ENCODE measurements around the gene TUBA1C.
"Not testable (repeated sequence)": the region's sequence is repeated elsewhere in the genome, so short reads cannot be mapped to it uniquely, and the experiment has no call there.

Gene TUBA1C

GRCh38 chr12:49264466-49264872, 413 bp upstream of the TUBA1C start:
- H3K36me3 ChIP-seq: peaks cover 6% of the 10 kb centered on the region
- H3K4me3 ChIP-seq (ENCODE audit: low read depth in 1 of 2, low read length in 1 of 2): peak overlapping the region; percentile 78 to 79
- H3K27ac ChIP-seq: peak overlapping the region; percentile 83
- H3K9me3 ChIP-seq: no peaks in the 10 kb centered on the region
- peaks cover 36 to 38% of the 10 kb centered on the region in 2 experiments for H3K4me1 ChIP-seq (ENCODE audit: control insufficient read depth in 1 of 2, insufficient read depth in 1 of 2, low read depth in 1 of 2, low read length in 1 of 2)
- no peaks in the 10 kb centered on the region for H3K27me3 ChIP-seq
- TF ChIP-seq CTCF (IDR thresholded peaks at IDR 0.05): no peak

DNA sequence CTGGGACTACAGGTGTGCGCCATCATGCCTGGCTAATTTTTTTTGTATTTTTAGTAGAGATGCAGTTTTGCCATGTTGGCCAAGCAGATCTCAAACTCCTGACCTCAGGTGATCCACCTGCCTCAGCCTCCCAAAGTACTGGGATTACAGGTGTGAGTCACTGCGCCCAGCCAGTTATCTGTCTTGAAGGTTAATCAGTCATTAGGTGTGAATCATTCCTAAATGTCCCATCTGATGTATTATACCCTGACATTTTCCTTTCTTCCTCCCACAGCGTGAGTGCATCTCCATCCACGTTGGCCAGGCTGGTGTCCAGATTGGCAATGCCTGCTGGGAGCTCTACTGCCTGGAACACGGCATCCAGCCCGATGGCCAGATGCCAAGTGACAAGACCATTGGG, 4.3 kb downstream of the TUBA1C start:
- not testable (repeated sequence) for H3K27me3 ChIP-seq; H3K9me3 ChIP-seq; H3K27ac ChIP-seq; H3K4me3 ChIP-seq (ENCODE audit: low read depth in 1 of 2, low read length in 1 of 2)
- Histone ChIP-seq H3K36me3 (peaks cover 53% of the 10 kb centered on the region), H3K4me1 (ENCODE audit: control insufficient read depth in 1 of 2, insufficient read depth in 1 of 2, low read depth in 1 of 2, low read length in 1 of 2) (peaks cover 18 to 26% of the 10 kb centered on the region in 2 experiments)

GRCh38 chr12:49272790-49273725, 8.2 kb downstream of the TUBA1C start:
- H3K36me3 ChIP-seq: peaks cover 64% of the 10 kb centered on the region
- no peaks in the 10 kb centered on the region for H3K4me1 ChIP-seq (ENCODE audit: control insufficient read depth in 1 of 2, insufficient read depth in 1 of 2, low read depth in 1 of 2, low read length in 1 of 2)
- no peak overlapping the region for H3K4me3 ChIP-seq (ENCODE audit: low read depth in 1 of 2, low read length in 1 of 2)
- no peak for TF ChIP-seq CTCF (IDR thresholded peaks at IDR 0.05)
- no peaks in the 10 kb centered on the region for H3K27me3 ChIP-seq
- H3K9me3 ChIP-seq: no peaks in the 10 kb centered on the region
- no peak overlapping the region for H3K27ac ChIP-seq

DNA sequence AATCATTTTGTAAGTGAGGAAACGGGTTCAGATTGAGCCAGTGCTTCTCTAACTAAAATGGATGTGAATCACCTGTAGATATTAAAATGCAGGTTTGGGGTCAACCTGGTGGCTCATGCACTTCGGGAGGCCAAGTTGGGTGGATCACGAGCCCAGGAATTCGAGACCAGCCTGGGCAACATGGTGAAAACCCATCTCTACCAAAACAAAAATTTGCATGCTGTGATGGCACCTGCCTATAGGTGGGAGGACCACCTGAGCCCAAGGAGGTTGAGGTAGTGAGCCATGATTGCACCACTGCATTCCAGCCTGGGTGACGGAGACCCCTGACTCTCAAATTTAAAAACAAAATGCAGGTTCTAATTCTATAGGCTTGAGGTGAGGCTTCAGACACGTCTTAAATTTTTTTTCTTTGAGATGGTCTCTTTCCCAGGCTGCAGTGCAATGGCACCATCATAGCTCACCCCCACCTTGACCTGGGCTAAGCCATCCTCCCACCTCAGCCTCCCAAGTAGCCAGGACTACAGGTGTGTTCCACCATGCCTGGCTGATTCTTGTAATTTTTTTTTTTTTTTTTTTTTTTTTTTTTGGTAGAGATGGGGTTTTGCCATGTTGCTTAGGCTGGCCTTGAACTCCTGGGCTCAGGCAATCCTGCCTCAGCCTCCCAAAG, 9.0 kb downstream of the TUBA1C start:
- no peak overlapping the region for H3K27ac ChIP-seq
- H3K27me3 ChIP-seq: no peaks in the 10 kb centered on the region
- H3K36me3 ChIP-seq: peaks cover 64% of the 10 kb centered on the region
- no peak for TF ChIP-seq CTCF (IDR thresholded peaks at IDR 0.05)
- H3K9me3 ChIP-seq: no peaks in the 10 kb centered on the region
- no peaks in the 10 kb centered on the region for H3K4me1 ChIP-seq (ENCODE audit: control insufficient read depth in 1 of 2, insufficient read depth in 1 of 2, low read depth in 1 of 2, low read length in 1 of 2)
- H3K4me3 ChIP-seq (ENCODE audit: low read depth in 1 of 2, low read length in 1 of 2): no peak overlapping the region

DNA sequence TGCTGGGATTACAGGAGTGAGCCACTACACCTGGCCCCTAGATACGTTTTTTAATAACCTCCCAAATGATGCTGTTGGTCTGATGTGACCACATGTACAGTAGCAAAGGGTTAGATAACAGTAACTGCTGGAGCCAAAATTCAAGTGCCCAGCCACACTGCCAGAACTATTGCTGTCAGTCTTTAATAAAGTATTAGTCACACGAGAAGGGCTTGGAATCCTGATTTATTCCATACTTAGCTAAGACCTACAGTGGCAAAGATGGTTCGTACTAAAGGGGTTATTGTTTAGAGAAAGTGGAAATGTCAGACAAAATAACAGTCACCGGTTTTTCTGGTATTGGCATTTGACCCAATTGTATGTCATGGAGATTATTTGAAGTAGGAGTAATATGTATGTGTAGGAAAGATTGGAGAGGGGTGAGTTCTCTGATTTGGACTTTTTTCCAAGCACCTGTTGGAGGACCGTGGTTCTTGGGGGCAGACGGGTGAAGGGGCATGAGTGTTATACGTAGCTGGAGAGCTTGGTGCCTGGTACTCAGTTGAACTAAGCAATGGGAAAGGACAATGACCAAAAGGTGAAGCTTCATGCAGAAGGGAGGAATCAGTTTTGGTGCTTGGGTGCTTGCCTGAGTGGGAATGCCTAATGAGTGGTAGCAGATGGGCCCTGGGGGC, 9.7 kb downstream of the TUBA1C start:
- Histone ChIP-seq H3K36me3 (peaks cover 58% of the 10 kb centered on the region), H3K9me3 (no peaks in the 10 kb centered on the region), H3K27ac (no peak overlapping the region), H3K4me3 (ENCODE audit: low read depth in 1 of 2, low read length in 1 of 2) (no peak overlapping the region), H3K27me3 (no peaks in the 10 kb centered on the region), H3K4me1 (ENCODE audit: control insufficient read depth in 1 of 2, insufficient read depth in 1 of 2, low read depth in 1 of 2, low read length in 1 of 2) (peaks cover 2 to 4% of the 10 kb centered on the region in 2 experiments)
- no peak for TF ChIP-seq CTCF (IDR thresholded peaks at IDR 0.05)

Data from neutrophil (primary cell).